IPS DF 19.7 (cell line): ENCODE data around the gene CASP3.

Source experiments
- DNase-seq: peaks from one replicate; pipeline ENCODE4 v3.0.0-alpha.2; 2013; ENCODE audit warnings: low read depth, low spot score

The CASP3 gene

GRCh38 chr4:184649026-184649970 is at the start of gene CASP3, which contains the start of gene PRIMPOL:
Gene CASP3, minus strand, starts transcription at chr4:184649447. Its CDS starts 10,994 bp downstream, at chr4:184638453.
Gene PRIMPOL, plus strand, starts transcription at chr4:184649738. Its CDS starts 7,403 bp downstream, at chr4:184657141.
- DNase-seq = no peak

GRCh38 chr4:184697956-184698355 is 48.7 kb upstream of the CASP3 start:
- DNase-seq = no peak

GRCh38 chr4:184695178-184695896 is 46.1 kb upstream of the CASP3 start:
- no peak for DNase-seq

- no peak for DNase-seq
These were observed 45.2 kb upstream of the CASP3 start for GRCh38 chr4:184694412-184694956.

- no peak for DNase-seq
These were observed 43.8 kb upstream of the CASP3 start for GRCh38 chr4:184693056-184693455.

GRCh38 chr4:184689681-184690080 is 40.4 kb upstream of the CASP3 start:
- DNase-seq = no peak

- peak; percentile 67 for DNase-seq
These were observed 39.2 kb upstream of the CASP3 start for GRCh38 chr4:184688447-184688846.

GRCh38 chr4:184688005-184688404 is 38.8 kb upstream of the CASP3 start:
- no peak for DNase-seq

- DNase-seq = no peak
These were observed 35.4 kb upstream of the CASP3 start for GRCh38 chr4:184684491-184685189.

- DNase-seq = no peak
These were observed 32.7 kb upstream of the CASP3 start for GRCh38 chr4:184681916-184682315.

- DNase-seq = no peak
These were observed 31.5 kb upstream of the CASP3 start for GRCh38 chr4:184680698-184681097.

GRCh38 chr4:184675821-184676492 is 26.7 kb upstream of the CASP3 start:
- no peak for DNase-seq

GRCh38 chr4:184675018-184675417 is 25.8 kb upstream of the CASP3 start:
- DNase-seq = no peak

- DNase-seq = no peak
These were observed 24.8 kb upstream of the CASP3 start for GRCh38 chr4:184674011-184674410.

- no peak for DNase-seq
These were observed 23.5 kb upstream of the CASP3 start for GRCh38 chr4:184672741-184673140.

GRCh38 chr4:184671101-184671500 is 21.9 kb upstream of the CASP3 start:
- DNase-seq = no peak

- DNase-seq = no peak
These were observed 20.0 kb upstream of the CASP3 start for GRCh38 chr4:184669251-184669650.

- DNase-seq = no peak
These were observed 19.4 kb upstream of the CASP3 start for GRCh38 chr4:184668511-184669114.

GRCh38 chr4:184668096-184668495 is 18.8 kb upstream of the CASP3 start:
- no peak for DNase-seq

- no peak for DNase-seq
These were observed 17.4 kb upstream of the CASP3 start for GRCh38 chr4:184666670-184667069.
